Measurements from ENCODE around the gene GPHN.
"Not testable (repeated sequence)": the region's sequence is repeated elsewhere in the genome, so short reads cannot be mapped to it uniquely, and the experiment has no call there.

The GPHN gene

DNA sequence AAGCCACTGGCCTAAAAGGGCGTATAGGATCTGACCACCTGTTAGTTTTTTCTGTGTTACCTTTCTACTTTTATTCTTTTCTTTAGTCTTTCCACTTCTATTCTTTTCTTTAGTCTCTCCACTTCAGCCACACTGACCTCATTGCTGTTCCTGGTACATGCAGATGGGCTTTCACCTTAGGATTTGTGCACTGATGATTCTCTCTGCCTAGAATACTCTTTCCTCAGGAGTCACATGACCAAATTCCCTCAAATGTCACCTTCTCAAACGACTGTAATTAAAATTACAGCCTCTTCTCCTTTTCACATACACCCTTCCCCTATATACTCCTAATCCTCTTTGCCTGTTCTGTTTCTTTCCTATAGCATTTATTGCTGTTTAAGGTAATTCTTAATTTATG lies 36.0 kb downstream of the GPHN start:
- H3K27me3 ChIP-seq = no peaks in the 10 kb centered on the region
- no peak overlapping the region for H3K4me3 ChIP-seq (ENCODE audit: low read depth in 1 of 2, low read length in 1 of 2)
- no peaks in the 10 kb centered on the region for H3K36me3 ChIP-seq
- H3K27ac ChIP-seq = no peak overlapping the region
- H3K4me1 ChIP-seq (ENCODE audit: control insufficient read depth in 1 of 2, insufficient read depth in 1 of 2, low read depth in 1 of 2, low read length in 1 of 2) = no peaks in the 10 kb centered on the region
- TF ChIP-seq CTCF (IDR thresholded peaks at IDR 0.05) = no peak
- no peaks in the 10 kb centered on the region for H3K9me3 ChIP-seq

DNA sequence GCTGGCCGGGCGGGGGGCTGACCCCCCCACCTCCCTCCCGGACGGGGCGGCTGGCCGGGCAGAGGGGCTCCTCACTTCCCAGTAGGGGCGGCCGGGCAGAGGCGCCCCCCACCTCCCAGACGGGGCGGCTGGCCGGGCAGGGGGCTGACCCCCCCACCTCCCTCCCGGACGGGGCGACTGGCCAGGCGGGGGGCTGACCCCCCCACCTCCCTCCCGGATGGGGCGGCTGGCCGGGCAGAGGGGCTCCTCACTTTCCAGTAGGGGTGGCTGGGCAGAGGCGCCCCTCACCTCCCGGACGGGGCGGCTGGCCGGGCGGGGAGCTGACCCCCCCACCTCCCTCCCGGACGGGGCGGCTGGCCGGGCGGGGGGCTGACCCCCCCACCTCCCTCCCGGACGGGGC lies 37.2 kb downstream of the GPHN start:
- not testable (repeated sequence) for H3K4me3 ChIP-seq (ENCODE audit: low read depth in 1 of 2, low read length in 1 of 2); H3K36me3 ChIP-seq; H3K4me1 ChIP-seq (ENCODE audit: control insufficient read depth in 1 of 2, insufficient read depth in 1 of 2, low read depth in 1 of 2, low read length in 1 of 2); H3K27ac ChIP-seq; H3K9me3 ChIP-seq; H3K27me3 ChIP-seq

DNA sequence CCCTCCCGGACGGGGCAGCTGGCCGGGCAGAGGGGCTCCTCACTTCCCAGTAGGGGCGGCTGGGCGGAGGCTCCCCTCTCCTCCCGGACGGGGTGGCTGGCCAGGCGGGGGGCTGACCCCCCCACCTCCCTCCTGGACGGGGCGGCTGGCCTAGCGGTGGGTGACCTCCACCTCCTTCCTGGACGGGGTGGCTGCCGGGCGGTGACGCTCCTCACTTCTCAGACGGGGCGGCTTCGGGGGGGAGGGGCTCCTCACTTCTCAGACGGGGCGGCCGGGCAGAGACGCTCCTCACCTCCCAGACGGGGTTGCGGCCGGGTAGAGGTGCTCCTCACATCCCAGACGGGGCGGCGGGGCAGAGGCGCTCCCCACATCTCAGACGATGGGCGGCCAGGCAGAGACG lies 37.8 kb downstream of the GPHN start:
- H3K27me3 ChIP-seq; H3K9me3 ChIP-seq; H3K36me3 ChIP-seq; H3K4me3 ChIP-seq (ENCODE audit: low read depth in 1 of 2, low read length in 1 of 2); H3K4me1 ChIP-seq (ENCODE audit: control insufficient read depth in 1 of 2, insufficient read depth in 1 of 2, low read depth in 1 of 2, low read length in 1 of 2); H3K27ac ChIP-seq: not testable (repeated sequence)

DNA sequence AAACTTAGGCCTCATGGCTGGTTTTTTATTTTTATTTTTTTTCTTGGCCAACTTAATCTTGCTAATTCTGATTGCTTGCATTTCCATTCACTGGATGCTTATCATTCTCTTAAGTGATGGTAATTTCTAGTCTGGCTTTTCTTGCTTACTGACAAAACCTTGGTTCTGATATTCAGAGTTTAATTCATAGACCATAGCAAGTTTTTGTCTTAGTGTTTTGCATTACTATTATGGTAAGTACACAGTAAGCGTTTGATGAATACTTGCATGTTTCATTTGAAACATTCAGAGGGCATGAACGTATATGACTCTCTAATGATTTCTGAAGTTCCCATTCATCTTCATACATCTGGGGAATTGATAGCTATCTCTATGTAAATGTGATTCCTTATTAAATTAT lies 55.8 kb downstream of the GPHN start:
- H3K36me3 ChIP-seq = no peaks in the 10 kb centered on the region
- H3K4me1 ChIP-seq (ENCODE audit: control insufficient read depth in 1 of 2, insufficient read depth in 1 of 2, low read depth in 1 of 2, low read length in 1 of 2) = no peaks in the 10 kb centered on the region
- no peaks in the 10 kb centered on the region for H3K27me3 ChIP-seq
- H3K9me3 ChIP-seq = no peaks in the 10 kb centered on the region
- H3K27ac ChIP-seq = no peak overlapping the region
- TF ChIP-seq CTCF (IDR thresholded peaks at IDR 0.05) = no peak
- H3K4me3 ChIP-seq (ENCODE audit: low read depth in 1 of 2, low read length in 1 of 2) = no peak overlapping the region

- Histone ChIP-seq H3K9me3 (no peaks in the 10 kb centered on the region), H3K4me3 (ENCODE audit: low read depth in 1 of 2, low read length in 1 of 2) (no peak overlapping the region), H3K27ac (no peak overlapping the region), H3K27me3 (no peaks in the 10 kb centered on the region), H3K4me1 (ENCODE audit: control insufficient read depth in 1 of 2, insufficient read depth in 1 of 2, low read depth in 1 of 2, low read length in 1 of 2) (no peaks in the 10 kb centered on the region), H3K36me3 (no peaks in the 10 kb centered on the region)
- no peak for TF ChIP-seq CTCF (IDR thresholded peaks at IDR 0.05)
These were observed 60.3 kb downstream of the GPHN start for GRCh38 chr14:66568220-66568619.

DNA sequence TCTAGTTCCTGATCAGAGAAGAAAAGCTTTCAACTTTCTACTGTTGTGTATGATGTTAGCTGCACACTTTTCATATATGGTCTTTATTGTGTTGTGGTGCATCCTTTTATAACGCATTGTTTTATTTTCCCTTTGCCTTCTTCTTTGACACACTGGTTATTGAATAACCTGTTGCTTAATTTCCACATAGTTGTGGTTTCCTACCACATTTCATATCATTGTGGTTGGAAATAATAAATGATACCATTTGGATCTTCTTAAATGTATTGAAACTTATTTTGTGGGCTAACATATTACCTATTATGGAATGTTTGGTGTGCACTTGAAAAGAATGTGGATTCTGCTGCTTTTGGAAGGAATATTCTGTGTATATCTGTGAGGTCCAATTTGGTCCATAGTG lies 64.9 kb downstream of the GPHN start:
- Histone ChIP-seq H3K27me3 (no peaks in the 10 kb centered on the region), H3K4me3 (ENCODE audit: low read depth in 1 of 2, low read length in 1 of 2) (no peak overlapping the region), H3K27ac (no peak overlapping the region), H3K9me3 (peaks cover 12% of the 10 kb centered on the region), H3K36me3 (no peaks in the 10 kb centered on the region), H3K4me1 (ENCODE audit: control insufficient read depth in 1 of 2, insufficient read depth in 1 of 2, low read depth in 1 of 2, low read length in 1 of 2) (no peaks in the 10 kb centered on the region)
- TF ChIP-seq CTCF (IDR thresholded peaks at IDR 0.05) = no peak

GRCh38 chr14:66575014-66575413 lies 67.1 kb downstream of the GPHN start:
- H3K27ac ChIP-seq = no peak overlapping the region
- no peak overlapping the region for H3K4me3 ChIP-seq (ENCODE audit: low read depth in 1 of 2, low read length in 1 of 2)
- H3K4me1 ChIP-seq (ENCODE audit: control insufficient read depth in 1 of 2, insufficient read depth in 1 of 2, low read depth in 1 of 2, low read length in 1 of 2) = no peaks in the 10 kb centered on the region
- H3K36me3 ChIP-seq = no peaks in the 10 kb centered on the region
- H3K27me3 ChIP-seq = no peaks in the 10 kb centered on the region
- no peak for TF ChIP-seq CTCF (IDR thresholded peaks at IDR 0.05)
- peaks cover 12% of the 10 kb centered on the region for H3K9me3 ChIP-seq
